LNCAP (cell line): Measurements from ENCODE around the gene MGST2.

Experiments used
- CTCF ChIP-seq: fragments of 450-650 bp; IDR thresholded peaks from 2 replicates; pipeline ENCODE4 v1.5.1; 2017; ENCODE audit warnings: mild to moderate bottlenecking

The MGST2 gene

GRCh38 chr4:139659735-139660424, 5.7 kb upstream of the MGST2 start:
- no peak for TF ChIP-seq CTCF

- TF ChIP-seq CTCF: no peak
Observed at GRCh38 chr4:139660568-139661043, 5.0 kb upstream of the MGST2 start.

- TF ChIP-seq CTCF: no peak
Observed at GRCh38 chr4:139663561-139664138, 2.0 kb upstream of the MGST2 start.

GRCh38 chr4:139664442-139664841, 1.2 kb upstream of the MGST2 start:
- no peak for TF ChIP-seq CTCF

- no peak for TF ChIP-seq CTCF
Observed at GRCh38 chr4:139665079-139665689, 435 bp upstream of the MGST2 start.

GRCh38 chr4:139666735-139667281, 1.2 kb downstream of the MGST2 start:
- TF ChIP-seq CTCF: no peak

GRCh38 chr4:139668036-139668435, 2.4 kb downstream of the MGST2 start:
- no peak for TF ChIP-seq CTCF
